ENCODE data around the gene CDKAL1. TPM values are rescaled to one million over a fixed set of nuclear protein-coding genes. Genes with fewer than 3 reads are reported as not detected.
"Not testable (repeated sequence)": the region's sequence is repeated elsewhere in the genome, so short reads cannot be mapped to it uniquely, and the experiment has no call there.

CDKAL1 gene
- total and polyA plus RNA-seq, 2 donors: 9.8 to 19.9 TPM

GRCh38 chr6:20511852-20512251 is 22.4 kb upstream of the CDKAL1 start:
- H3K9me3 ChIP-seq (ENCODE audit: control insufficient read depth in 2 of 2, insufficient read depth in 1 of 2, low read length in 1 of 2): no peaks in the 10 kb centered on the region

GRCh38 chr6:20525208-20525607 is 9.0 kb upstream of the CDKAL1 start:
- not testable (repeated sequence) for H3K36me3 ChIP-seq (ENCODE audit: control insufficient read depth in 2 of 2, insufficient read depth in 2 of 2, low read length in 1 of 2); H3K9me3 ChIP-seq (ENCODE audit: control insufficient read depth in 2 of 2, insufficient read depth in 1 of 2, low read length in 1 of 2); H3K27ac ChIP-seq (ENCODE audit: low read depth in 1 of 2, low read length in 1 of 2); H3K4me3 ChIP-seq (ENCODE audit: low read length in 2 of 2); H3K4me1 ChIP-seq (ENCODE audit: control insufficient read depth in 2 of 2, insufficient read depth in 2 of 2, low read length in 2 of 2); DNase-seq (ENCODE audit: low read depth in 6 of 9, low spot score in 9 of 9); H3K27me3 ChIP-seq (ENCODE audit: control insufficient read depth in 2 of 2, insufficient read depth in 1 of 2, low read length in 1 of 2)
- 98% methylated on average over 3 of the region's 3 CpGs for WGBS

More at GRCh38 chr6:20511852-20512251, 22.4 kb upstream of the CDKAL1 start:
- no peaks in the 10 kb centered on the region for H3K4me1 ChIP-seq (ENCODE audit: control insufficient read depth in 2 of 2, insufficient read depth in 2 of 2, low read length in 2 of 2)
- no peak overlapping the region for H3K4me3 ChIP-seq (ENCODE audit: low read length in 2 of 2)
- WGBS: 97% methylated on average over 2 of the region's 2 CpGs
- H3K36me3 ChIP-seq (ENCODE audit: control insufficient read depth in 2 of 2, insufficient read depth in 2 of 2, low read length in 1 of 2): no peaks in the 10 kb centered on the region
- DNase-seq (ENCODE audit: low read depth in 6 of 9, low spot score in 9 of 9): no peak
- H3K27ac ChIP-seq (ENCODE audit: low read depth in 1 of 2, low read length in 1 of 2): no peak overlapping the region
- no peaks in the 10 kb centered on the region for H3K27me3 ChIP-seq (ENCODE audit: control insufficient read depth in 2 of 2, insufficient read depth in 1 of 2, low read length in 1 of 2)

GRCh38 chr6:20529086-20529448 is 5.2 kb upstream of the CDKAL1 start:
- H3K36me3 ChIP-seq (ENCODE audit: control insufficient read depth in 2 of 2, insufficient read depth in 2 of 2, low read length in 1 of 2); H3K27ac ChIP-seq (ENCODE audit: low read depth in 1 of 2, low read length in 1 of 2); H3K27me3 ChIP-seq (ENCODE audit: control insufficient read depth in 2 of 2, insufficient read depth in 1 of 2, low read length in 1 of 2); H3K4me3 ChIP-seq (ENCODE audit: low read length in 2 of 2); H3K9me3 ChIP-seq (ENCODE audit: control insufficient read depth in 2 of 2, insufficient read depth in 1 of 2, low read length in 1 of 2); H3K4me1 ChIP-seq (ENCODE audit: control insufficient read depth in 2 of 2, insufficient read depth in 2 of 2, low read length in 2 of 2): not testable (repeated sequence)
- DNase-seq (ENCODE audit: low read depth in 6 of 9, low spot score in 9 of 9): peak in 5 of 9 donors; percentile 15 to 69 (median 41)
- 43% methylated on average over 5 of the region's 5 CpGs for WGBS

DNA sequence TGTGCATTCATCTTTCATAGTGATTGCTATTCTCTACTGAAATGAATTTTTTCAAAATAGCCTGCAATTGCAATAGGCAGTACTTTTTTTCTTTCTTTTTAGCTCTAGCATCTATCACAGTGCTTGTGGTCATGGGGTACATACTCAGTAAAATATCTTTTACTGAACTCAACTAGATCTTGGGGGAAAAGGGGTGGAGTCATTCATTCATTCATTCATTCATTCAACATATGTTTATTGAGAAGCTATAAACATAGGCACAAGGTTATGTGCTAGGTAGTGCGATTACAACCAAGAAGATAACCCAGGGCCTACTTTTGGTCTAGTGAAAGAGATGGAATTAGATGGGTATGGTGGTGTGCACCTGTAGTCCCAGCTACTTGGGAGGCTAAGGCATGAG is 1.4 kb upstream of the CDKAL1 start:
- no peaks in the 10 kb centered on the region for H3K27me3 ChIP-seq (ENCODE audit: control insufficient read depth in 2 of 2, insufficient read depth in 1 of 2, low read length in 1 of 2)
- no peak overlapping the region for H3K27ac ChIP-seq (ENCODE audit: low read depth in 1 of 2, low read length in 1 of 2)
- no peaks in the 10 kb centered on the region for H3K36me3 ChIP-seq (ENCODE audit: control insufficient read depth in 2 of 2, insufficient read depth in 2 of 2, low read length in 1 of 2)
- no peaks in the 10 kb centered on the region for H3K9me3 ChIP-seq (ENCODE audit: control insufficient read depth in 2 of 2, insufficient read depth in 1 of 2, low read length in 1 of 2)
- no peak for DNase-seq (ENCODE audit: low read depth in 6 of 9, low spot score in 9 of 9)
- H3K4me3 ChIP-seq (ENCODE audit: low read length in 2 of 2): no peak overlapping the region
- peaks cover 4 to 13% of the 10 kb centered on the region in 2 donors for H3K4me1 ChIP-seq (ENCODE audit: control insufficient read depth in 2 of 2, insufficient read depth in 2 of 2, low read length in 2 of 2)
- 100% methylated on average over 1 of the region's 1 CpG for whole genome bisulfite sequencing

GRCh38 chr6:20533746-20534294 is 437 bp upstream of the CDKAL1 start:
- DNase-seq (ENCODE audit: low read depth in 6 of 9, low spot score in 9 of 9): no peak
- Histone ChIP-seq H3K4me1 (ENCODE audit: control insufficient read depth in 2 of 2, insufficient read depth in 2 of 2, low read length in 2 of 2) (peaks cover 4 to 7% of the 10 kb centered on the region in 2 donors), H3K27ac (ENCODE audit: low read depth in 1 of 2, low read length in 1 of 2) (peak overlapping the region; percentile 75 to 87), H3K4me3 (ENCODE audit: low read length in 2 of 2) (peak overlapping the region; percentile 74 to 87), H3K9me3 (ENCODE audit: control insufficient read depth in 2 of 2, insufficient read depth in 1 of 2, low read length in 1 of 2) (no peaks in the 10 kb centered on the region), H3K27me3 (ENCODE audit: control insufficient read depth in 2 of 2, insufficient read depth in 1 of 2, low read length in 1 of 2) (no peaks in the 10 kb centered on the region), H3K36me3 (ENCODE audit: control insufficient read depth in 2 of 2, insufficient read depth in 2 of 2, low read length in 1 of 2) (no peaks in the 10 kb centered on the region)
- WGBS: 59% methylated on average over 6 of the region's 6 CpGs

DNA sequence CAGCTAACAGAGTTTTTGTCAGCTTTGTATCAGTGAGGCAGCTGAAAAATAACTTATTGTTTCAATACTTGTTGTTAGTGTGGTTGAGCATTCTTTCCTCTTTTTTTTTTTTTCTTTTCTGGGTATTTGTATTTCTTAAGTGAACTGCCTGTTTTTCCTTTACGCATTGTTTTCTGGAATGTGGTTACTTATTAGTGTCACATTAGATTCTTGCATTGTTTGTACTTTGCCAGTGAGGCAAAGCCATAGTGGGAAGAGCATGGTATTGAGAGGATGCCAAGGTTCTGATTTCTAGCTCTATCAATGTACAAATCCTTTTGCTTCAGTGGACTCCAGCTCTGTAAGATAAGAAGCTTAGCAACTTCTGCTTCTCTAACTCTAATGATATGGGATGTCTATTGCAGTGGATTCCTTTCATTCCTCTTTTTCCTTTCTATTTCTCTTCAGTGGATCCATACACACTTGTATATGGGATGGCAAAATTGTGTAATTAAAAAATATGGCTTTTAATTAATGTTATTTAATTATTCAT is 3.9 kb downstream of the CDKAL1 start:
- WGBS: 98% methylated on average over 1 of the region's 1 CpG

DNA sequence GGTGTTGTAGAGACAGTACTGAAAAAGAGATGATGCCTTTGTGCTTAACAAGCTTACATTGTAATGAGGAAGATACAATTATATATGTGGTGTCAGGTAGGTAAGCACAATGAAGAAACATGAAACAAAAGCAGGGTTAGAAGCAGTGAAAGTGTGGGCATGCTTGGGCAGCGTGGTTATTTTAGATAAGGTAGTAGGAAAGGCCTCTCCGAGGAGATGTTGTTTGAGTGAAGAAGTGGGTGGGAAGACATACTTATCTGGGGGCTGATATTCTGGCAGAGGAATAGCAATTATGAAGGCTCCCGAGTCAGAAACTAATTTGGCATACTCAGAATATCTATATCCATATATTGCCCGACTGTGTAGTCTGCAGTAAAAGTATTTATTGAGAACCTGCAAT is 4.7 kb downstream of the CDKAL1 start:
- Histone ChIP-seq H3K4me3 (ENCODE audit: low read length in 2 of 2) (no peak overlapping the region), H3K36me3 (ENCODE audit: control insufficient read depth in 2 of 2, insufficient read depth in 2 of 2, low read length in 1 of 2) (peaks cover 6 to 10% of the 10 kb centered on the region in 2 donors), H3K9me3 (ENCODE audit: control insufficient read depth in 2 of 2, insufficient read depth in 1 of 2, low read length in 1 of 2) (no peaks in the 10 kb centered on the region), H3K27me3 (ENCODE audit: control insufficient read depth in 2 of 2, insufficient read depth in 1 of 2, low read length in 1 of 2) (no peaks in the 10 kb centered on the region), H3K4me1 (ENCODE audit: control insufficient read depth in 2 of 2, insufficient read depth in 2 of 2, low read length in 2 of 2) (peaks cover 4 to 7% of the 10 kb centered on the region in 2 donors), H3K27ac (ENCODE audit: low read depth in 1 of 2, low read length in 1 of 2) (no peak overlapping the region)
- no peak for DNase-seq (ENCODE audit: low read depth in 6 of 9, low spot score in 9 of 9)
- WGBS: 99% methylated on average over 4 of the region's 4 CpGs

More for the DNA sequence above, 3.9 kb downstream of the CDKAL1 start:
- H3K4me3 ChIP-seq (ENCODE audit: low read length in 2 of 2): no peak overlapping the region
- no peak overlapping the region for H3K27ac ChIP-seq (ENCODE audit: low read depth in 1 of 2, low read length in 1 of 2)
- no peaks in the 10 kb centered on the region for H3K27me3 ChIP-seq (ENCODE audit: control insufficient read depth in 2 of 2, insufficient read depth in 1 of 2, low read length in 1 of 2)
- peaks cover 4 to 7% of the 10 kb centered on the region in 2 donors for H3K4me1 ChIP-seq (ENCODE audit: control insufficient read depth in 2 of 2, insufficient read depth in 2 of 2, low read length in 2 of 2)
- H3K9me3 ChIP-seq (ENCODE audit: control insufficient read depth in 2 of 2, insufficient read depth in 1 of 2, low read length in 1 of 2): no peaks in the 10 kb centered on the region
- peaks cover 6 to 10% of the 10 kb centered on the region in 2 donors for H3K36me3 ChIP-seq (ENCODE audit: control insufficient read depth in 2 of 2, insufficient read depth in 2 of 2, low read length in 1 of 2)
- DNase-seq (ENCODE audit: low read depth in 6 of 9, low spot score in 9 of 9): no peak

GRCh38 chr6:20539387-20539786 is 5.1 kb downstream of the CDKAL1 start:
- no peak overlapping the region for H3K27ac ChIP-seq (ENCODE audit: low read depth in 1 of 2, low read length in 1 of 2)
- no peaks in the 10 kb centered on the region for H3K27me3 ChIP-seq (ENCODE audit: control insufficient read depth in 2 of 2, insufficient read depth in 1 of 2, low read length in 1 of 2)
- H3K9me3 ChIP-seq (ENCODE audit: control insufficient read depth in 2 of 2, insufficient read depth in 1 of 2, low read length in 1 of 2): no peaks in the 10 kb centered on the region
- no peak overlapping the region for H3K4me3 ChIP-seq (ENCODE audit: low read length in 2 of 2)
- DNase-seq (ENCODE audit: low read depth in 6 of 9, low spot score in 9 of 9): no peak
- peaks cover 4 to 7% of the 10 kb centered on the region in 2 donors for H3K4me1 ChIP-seq (ENCODE audit: control insufficient read depth in 2 of 2, insufficient read depth in 2 of 2, low read length in 2 of 2)
- peaks cover 6 to 10% of the 10 kb centered on the region in 2 donors for H3K36me3 ChIP-seq (ENCODE audit: control insufficient read depth in 2 of 2, insufficient read depth in 2 of 2, low read length in 1 of 2)
- WGBS: 96% methylated on average over 2 of the region's 2 CpGs

GRCh38 chr6:20540683-20541082 is 6.4 kb downstream of the CDKAL1 start:
- 96% methylated on average over 5 of the region's 5 CpGs for WGBS
- Histone ChIP-seq H3K27me3 (ENCODE audit: control insufficient read depth in 2 of 2, insufficient read depth in 1 of 2, low read length in 1 of 2) (no peaks in the 10 kb centered on the region), H3K4me1 (ENCODE audit: control insufficient read depth in 2 of 2, insufficient read depth in 2 of 2, low read length in 2 of 2) (peaks cover under 1 to 4% of the 10 kb centered on the region in 2 donors), H3K36me3 (ENCODE audit: control insufficient read depth in 2 of 2, insufficient read depth in 2 of 2, low read length in 1 of 2) (peaks cover 13% of the 10 kb centered on the region in 2 donors), H3K9me3 (ENCODE audit: control insufficient read depth in 2 of 2, insufficient read depth in 1 of 2, low read length in 1 of 2) (no peaks in the 10 kb centered on the region), H3K4me3 (ENCODE audit: low read length in 2 of 2) (no peak overlapping the region), H3K27ac (ENCODE audit: low read depth in 1 of 2, low read length in 1 of 2) (no peak overlapping the region)
- no peak for DNase-seq (ENCODE audit: low read depth in 6 of 9, low spot score in 9 of 9)

Data from thymus (tissue), 11 donors.